ENCODE measurements around the gene BMERB1.

Gene BMERB1

GRCh38 chr16:15484662-15485061 is 50.3 kb downstream of the BMERB1 start:
- no peak overlapping the region for H3K4me3 ChIP-seq (ENCODE audit: low read depth, low read length)
- no peak for TF ChIP-seq CTCF (IDR thresholded peaks at IDR 0.05; ENCODE audit: low read depth, low read length)
- no peak for DNase-seq
- no peaks in the 10 kb centered on the region for H3K9me3 ChIP-seq (ENCODE audit: severe bottlenecking)
- no peaks in the 10 kb centered on the region for H3K27me3 ChIP-seq (ENCODE audit: insufficient read depth, low read depth, severe bottlenecking)
- no peak overlapping the region for H3K27ac ChIP-seq
- H3K36me3 ChIP-seq, result no peaks in the 10 kb centered on the region

GRCh38 chr16:15485175-15485574 is 50.8 kb downstream of the BMERB1 start:
- no peak overlapping the region for H3K27ac ChIP-seq
- no peaks in the 10 kb centered on the region for H3K27me3 ChIP-seq (ENCODE audit: insufficient read depth, low read depth, severe bottlenecking)
- no peaks in the 10 kb centered on the region for H3K36me3 ChIP-seq
- H3K9me3 ChIP-seq (ENCODE audit: severe bottlenecking), result no peaks in the 10 kb centered on the region
- TF ChIP-seq CTCF (IDR thresholded peaks at IDR 0.05; ENCODE audit: low read depth, low read length), result no peak
- H3K4me3 ChIP-seq (ENCODE audit: low read depth, low read length), result no peak overlapping the region
- DNase-seq, result no peak

GRCh38 chr16:15486661-15487060 is 52.3 kb downstream of the BMERB1 start:
- no peak for TF ChIP-seq CTCF (IDR thresholded peaks at IDR 0.05; ENCODE audit: low read depth, low read length)
- Histone ChIP-seq H3K27me3 (ENCODE audit: insufficient read depth, low read depth, severe bottlenecking) (no peaks in the 10 kb centered on the region), H3K9me3 (ENCODE audit: severe bottlenecking) (no peaks in the 10 kb centered on the region), H3K4me3 (ENCODE audit: low read depth, low read length) (no peak overlapping the region), H3K36me3 (no peaks in the 10 kb centered on the region), H3K27ac (no peak overlapping the region)
- no peak for DNase-seq

- H3K4me3 ChIP-seq (ENCODE audit: low read depth, low read length), result no peak overlapping the region
- peaks cover 3% of the 10 kb centered on the region for H3K9me3 ChIP-seq (ENCODE audit: severe bottlenecking)
- H3K27ac ChIP-seq, result no peak overlapping the region
- TF ChIP-seq CTCF (IDR thresholded peaks at IDR 0.05; ENCODE audit: low read depth, low read length), result no peak
- H3K36me3 ChIP-seq, result no peaks in the 10 kb centered on the region
- H3K27me3 ChIP-seq (ENCODE audit: insufficient read depth, low read depth, severe bottlenecking), result no peaks in the 10 kb centered on the region
- no peak for DNase-seq
These were observed 53.2 kb downstream of the BMERB1 start for GRCh38 chr16:15487336-15488284.

GRCh38 chr16:15489016-15489415 is 54.6 kb downstream of the BMERB1 start:
- Histone ChIP-seq H3K27me3 (ENCODE audit: insufficient read depth, low read depth, severe bottlenecking) (no peaks in the 10 kb centered on the region), H3K27ac (no peak overlapping the region), H3K9me3 (ENCODE audit: severe bottlenecking) (peaks cover 3% of the 10 kb centered on the region), H3K36me3 (no peaks in the 10 kb centered on the region), H3K4me3 (ENCODE audit: low read depth, low read length) (no peak overlapping the region)
- no peak for TF ChIP-seq CTCF (IDR thresholded peaks at IDR 0.05; ENCODE audit: low read depth, low read length)
- DNase-seq, result no peak
